ENCODE data around the gene ABRACL. TPM values are rescaled to one million over a fixed set of nuclear protein-coding genes. Genes with fewer than 3 reads are reported as not detected.
A peak's percentile ranks its signal among the peaks of the same experiment; 100 is the strongest.

ABRACL gene
- total and polyA plus RNA-seq, 2 experiments from 2014 or later, result 134 to 516 TPM

DNA sequence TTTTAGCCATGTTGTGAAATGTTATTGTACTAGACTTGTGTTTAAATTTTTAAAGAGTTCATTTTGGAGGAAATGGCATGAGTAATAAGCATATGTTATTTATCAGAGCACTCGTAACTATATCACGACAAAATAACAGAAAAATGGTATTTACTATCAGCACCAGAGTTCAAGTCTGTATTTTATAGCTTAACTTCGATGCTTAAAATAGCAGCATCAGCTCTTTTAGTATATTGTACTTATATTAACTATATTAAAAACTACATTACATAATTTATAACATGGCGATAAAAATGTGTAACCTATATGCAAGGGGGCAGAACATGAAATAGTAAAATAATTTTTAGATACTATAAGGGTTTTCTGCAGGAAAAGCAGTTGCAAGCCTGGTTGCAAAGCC lies 52.9 kb downstream of the ABRACL start:
- no peaks in the 10 kb centered on the region for H4K20me1 ChIP-seq (replicated peaks; ENCODE audit: insufficient read depth)
- H3F3A ChIP-seq (replicated peaks; ENCODE audit: low read depth), result no peaks in the 10 kb centered on the region
- Mint-ChIP-seq H3K9me3 (no peaks in the 10 kb centered on the region), H3K4me3 (no peak overlapping the region), H3K4me1 (peaks cover 11% of the 10 kb centered on the region), H3K27ac (no peak overlapping the region), H3K27me3 (ENCODE audit: insufficient read depth, low read depth, poor library complexity) (peaks cover under 1% of the 10 kb centered on the region), H3K36me3 (ENCODE audit: low read depth) (no peaks in the 10 kb centered on the region)
- no peaks in the 10 kb centered on the region for H3K79me2 ChIP-seq (replicated peaks; ENCODE audit: insufficient read depth)
- H3K4me2 ChIP-seq, result no peak overlapping the region
- H3K27me3 ChIP-seq (ENCODE audit: insufficient read depth), result no peaks in the 10 kb centered on the region
- no peaks in the 10 kb centered on the region for H3K9me2 ChIP-seq (ENCODE audit: insufficient read depth)
- H3K27ac ChIP-seq (ENCODE audit: low read depth), result no peak overlapping the region
- H3K4me1 ChIP-seq (ENCODE audit: insufficient read depth), result no peaks in the 10 kb centered on the region
- no peak for TF ChIP-seq EZH2phosphoT487 (IDR thresholded peaks at IDR 0.05; ENCODE audit: unreplicated experiment)
- TF ChIP-seq POLR2AphosphoS5 (IDR thresholded peaks at IDR 0.05; ENCODE audit: low read depth), result no peak
- no peak for TF ChIP-seq NANOG (IDR thresholded peaks at IDR 0.05; ENCODE audit: borderline replicate concordance)
- no peak for TF ChIP-seq ZNF331 (CRISPR knock-in tag; IDR thresholded peaks at IDR 0.05; ENCODE audit: low read depth)
- TF ChIP-seq, protein P1, sequence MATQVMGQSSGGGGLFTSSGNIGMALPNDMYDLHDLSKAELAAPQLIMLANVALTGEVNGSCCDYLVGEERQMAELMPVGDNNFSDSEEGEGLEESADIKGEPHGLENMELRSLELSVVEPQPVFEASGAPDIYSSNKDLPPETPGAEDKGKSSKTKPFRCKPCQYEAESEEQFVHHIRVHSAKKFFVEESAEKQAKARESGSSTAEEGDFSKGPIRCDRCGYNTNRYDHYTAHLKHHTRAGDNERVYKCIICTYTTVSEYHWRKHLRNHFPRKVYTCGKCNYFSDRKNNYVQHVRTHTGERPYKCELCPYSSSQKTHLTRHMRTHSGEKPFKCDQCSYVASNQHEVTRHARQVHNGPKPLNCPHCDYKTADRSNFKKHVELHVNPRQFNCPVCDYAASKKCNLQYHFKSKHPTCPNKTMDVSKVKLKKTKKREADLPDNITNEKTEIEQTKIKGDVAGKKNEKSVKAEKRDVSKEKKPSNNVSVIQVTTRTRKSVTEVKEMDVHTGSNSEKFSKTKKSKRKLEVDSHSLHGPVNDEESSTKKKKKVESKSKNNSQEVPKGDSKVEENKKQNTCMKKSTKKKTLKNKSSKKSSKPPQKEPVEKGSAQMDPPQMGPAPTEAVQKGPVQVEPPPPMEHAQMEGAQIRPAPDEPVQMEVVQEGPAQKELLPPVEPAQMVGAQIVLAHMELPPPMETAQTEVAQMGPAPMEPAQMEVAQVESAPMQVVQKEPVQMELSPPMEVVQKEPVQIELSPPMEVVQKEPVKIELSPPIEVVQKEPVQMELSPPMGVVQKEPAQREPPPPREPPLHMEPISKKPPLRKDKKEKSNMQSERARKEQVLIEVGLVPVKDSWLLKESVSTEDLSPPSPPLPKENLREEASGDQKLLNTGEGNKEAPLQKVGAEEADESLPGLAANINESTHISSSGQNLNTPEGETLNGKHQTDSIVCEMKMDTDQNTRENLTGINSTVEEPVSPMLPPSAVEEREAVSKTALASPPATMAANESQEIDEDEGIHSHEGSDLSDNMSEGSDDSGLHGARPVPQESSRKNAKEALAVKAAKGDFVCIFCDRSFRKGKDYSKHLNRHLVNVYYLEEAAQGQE (IDR thresholded peaks at IDR 0.05; ENCODE audit: unreplicated experiment), result no peak
- TF ChIP-seq EZH2 (IDR thresholded peaks at IDR 0.05; ENCODE audit: low read depth, unreplicated experiment), result no peak
- TF ChIP-seq ETS1 (IDR thresholded peaks at IDR 0.05), result no peak
- TF ChIP-seq ZNF114 (CRISPR knock-in tag; IDR thresholded peaks at IDR 0.05), result no peak
- TF ChIP-seq, protein P2, sequence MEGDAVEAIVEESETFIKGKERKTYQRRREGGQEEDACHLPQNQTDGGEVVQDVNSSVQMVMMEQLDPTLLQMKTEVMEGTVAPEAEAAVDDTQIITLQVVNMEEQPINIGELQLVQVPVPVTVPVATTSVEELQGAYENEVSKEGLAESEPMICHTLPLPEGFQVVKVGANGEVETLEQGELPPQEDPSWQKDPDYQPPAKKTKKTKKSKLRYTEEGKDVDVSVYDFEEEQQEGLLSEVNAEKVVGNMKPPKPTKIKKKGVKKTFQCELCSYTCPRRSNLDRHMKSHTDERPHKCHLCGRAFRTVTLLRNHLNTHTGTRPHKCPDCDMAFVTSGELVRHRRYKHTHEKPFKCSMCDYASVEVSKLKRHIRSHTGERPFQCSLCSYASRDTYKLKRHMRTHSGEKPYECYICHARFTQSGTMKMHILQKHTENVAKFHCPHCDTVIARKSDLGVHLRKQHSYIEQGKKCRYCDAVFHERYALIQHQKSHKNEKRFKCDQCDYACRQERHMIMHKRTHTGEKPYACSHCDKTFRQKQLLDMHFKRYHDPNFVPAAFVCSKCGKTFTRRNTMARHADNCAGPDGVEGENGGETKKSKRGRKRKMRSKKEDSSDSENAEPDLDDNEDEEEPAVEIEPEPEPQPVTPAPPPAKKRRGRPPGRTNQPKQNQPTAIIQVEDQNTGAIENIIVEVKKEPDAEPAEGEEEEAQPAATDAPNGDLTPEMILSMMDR (conservative IDR thresholded peaks at IDR 0.05; ENCODE audit: low read depth in 2 of 2), result no peak
- no peak for TF ChIP-seq STAT1 (IDR thresholded peaks at IDR 0.05; ENCODE audit: unreplicated experiment)
- TF ChIP-seq, protein P3, sequence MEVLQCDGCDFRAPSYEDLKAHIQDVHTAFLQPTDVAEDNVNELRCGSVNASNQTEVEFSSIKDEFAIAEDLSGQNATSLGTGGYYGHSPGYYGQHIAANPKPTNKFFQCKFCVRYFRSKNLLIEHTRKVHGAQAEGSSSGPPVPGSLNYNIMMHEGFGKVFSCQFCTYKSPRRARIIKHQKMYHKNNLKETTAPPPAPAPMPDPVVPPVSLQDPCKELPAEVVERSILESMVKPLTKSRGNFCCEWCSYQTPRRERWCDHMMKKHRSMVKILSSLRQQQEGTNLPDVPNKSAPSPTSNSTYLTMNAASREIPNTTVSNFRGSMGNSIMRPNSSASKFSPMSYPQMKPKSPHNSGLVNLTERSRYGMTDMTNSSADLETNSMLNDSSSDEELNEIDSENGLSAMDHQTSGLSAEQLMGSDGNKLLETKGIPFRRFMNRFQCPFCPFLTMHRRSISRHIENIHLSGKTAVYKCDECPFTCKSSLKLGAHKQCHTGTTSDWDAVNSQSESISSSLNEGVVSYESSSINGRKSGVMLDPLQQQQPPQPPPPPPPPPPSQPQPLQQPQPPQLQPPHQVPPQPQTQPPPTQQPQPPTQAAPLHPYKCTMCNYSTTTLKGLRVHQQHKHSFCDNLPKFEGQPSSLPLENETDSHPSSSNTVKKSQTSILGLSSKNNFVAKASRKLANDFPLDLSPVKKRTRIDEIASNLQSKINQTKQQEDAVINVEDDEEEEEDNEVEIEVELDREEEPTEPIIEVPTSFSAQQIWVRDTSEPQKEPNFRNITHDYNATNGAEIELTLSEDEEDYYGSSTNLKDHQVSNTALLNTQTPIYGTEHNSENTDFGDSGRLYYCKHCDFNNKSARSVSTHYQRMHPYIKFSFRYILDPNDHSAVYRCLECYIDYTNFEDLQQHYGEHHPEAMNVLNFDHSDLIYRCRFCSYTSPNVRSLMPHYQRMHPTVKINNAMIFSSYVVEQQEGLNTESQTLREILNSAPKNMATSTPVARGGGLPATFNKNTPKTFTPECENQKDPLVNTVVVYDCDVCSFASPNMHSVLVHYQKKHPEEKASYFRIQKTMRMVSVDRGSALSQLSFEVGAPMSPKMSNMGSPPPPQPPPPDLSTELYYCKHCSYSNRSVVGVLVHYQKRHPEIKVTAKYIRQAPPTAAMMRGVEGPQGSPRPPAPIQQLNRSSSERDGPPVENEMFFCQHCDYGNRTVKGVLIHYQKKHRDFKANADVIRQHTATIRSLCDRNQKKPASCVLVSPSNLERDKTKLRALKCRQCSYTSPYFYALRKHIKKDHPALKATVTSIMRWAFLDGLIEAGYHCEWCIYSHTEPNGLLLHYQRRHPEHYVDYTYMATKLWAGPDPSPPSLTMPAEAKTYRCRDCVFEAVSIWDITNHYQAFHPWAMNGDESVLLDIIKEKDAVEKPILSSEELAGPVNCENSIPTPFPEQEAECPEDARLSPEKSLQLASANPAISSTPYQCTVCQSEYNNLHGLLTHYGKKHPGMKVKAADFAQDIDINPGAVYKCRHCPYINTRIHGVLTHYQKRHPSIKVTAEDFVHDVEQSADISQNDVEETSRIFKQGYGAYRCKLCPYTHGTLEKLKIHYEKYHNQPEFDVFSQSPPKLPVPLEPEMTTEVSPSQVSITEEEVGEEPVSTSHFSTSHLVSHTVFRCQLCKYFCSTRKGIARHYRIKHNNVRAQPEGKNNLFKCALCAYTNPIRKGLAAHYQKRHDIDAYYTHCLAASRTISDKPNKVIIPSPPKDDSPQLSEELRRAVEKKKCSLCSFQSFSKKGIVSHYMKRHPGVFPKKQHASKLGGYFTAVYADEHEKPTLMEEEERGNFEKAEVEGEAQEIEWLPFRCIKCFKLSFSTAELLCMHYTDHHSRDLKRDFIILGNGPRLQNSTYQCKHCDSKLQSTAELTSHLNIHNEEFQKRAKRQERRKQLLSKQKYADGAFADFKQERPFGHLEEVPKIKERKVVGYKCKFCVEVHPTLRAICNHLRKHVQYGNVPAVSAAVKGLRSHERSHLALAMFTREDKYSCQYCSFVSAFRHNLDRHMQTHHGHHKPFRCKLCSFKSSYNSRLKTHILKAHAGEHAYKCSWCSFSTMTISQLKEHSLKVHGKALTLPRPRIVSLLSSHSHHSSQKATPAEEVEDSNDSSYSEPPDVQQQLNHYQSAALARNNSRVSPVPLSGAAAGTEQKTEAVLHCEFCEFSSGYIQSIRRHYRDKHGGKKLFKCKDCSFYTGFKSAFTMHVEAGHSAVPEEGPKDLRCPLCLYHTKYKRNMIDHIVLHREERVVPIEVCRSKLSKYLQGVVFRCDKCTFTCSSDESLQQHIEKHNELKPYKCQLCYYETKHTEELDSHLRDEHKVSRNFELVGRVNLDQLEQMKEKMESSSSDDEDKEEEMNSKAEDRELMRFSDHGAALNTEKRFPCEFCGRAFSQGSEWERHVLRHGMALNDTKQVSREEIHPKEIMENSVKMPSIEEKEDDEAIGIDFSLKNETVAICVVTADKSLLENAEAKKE (CRISPR knock-in tag; IDR thresholded peaks at IDR 0.05), result no peak
- TF ChIP-seq CREB1 (CRISPR knock-in tag; IDR thresholded peaks at IDR 0.05; ENCODE audit: low read depth), result no peak
- no peak for TF ChIP-seq JUNB (IDR thresholded peaks at IDR 0.05; ENCODE audit: unreplicated experiment)
- H3K4me3 ChIP-seq, result no peak overlapping the region
- H3K36me3 ChIP-seq (ENCODE audit: insufficient read depth), result no peaks in the 10 kb centered on the region
- no peak for DNase-seq (ENCODE audit: low spot score)
- peak overlapping the region; percentile 91; the same call in 1 of the 2 replicates for H2AFZ ChIP-seq
- ATAC-seq, result no peak

Measured in GM23338 (cell line).